Measurements from ENCODE around the gene DNMBP.

Gene DNMBP

GRCh38 chr10:99835947-99836346, 173.8 kb downstream of the DNMBP start:
- H3K9me3 Mint-ChIP-seq = no peaks in the 10 kb centered on the region
- DNase-seq = no peak

DNA sequence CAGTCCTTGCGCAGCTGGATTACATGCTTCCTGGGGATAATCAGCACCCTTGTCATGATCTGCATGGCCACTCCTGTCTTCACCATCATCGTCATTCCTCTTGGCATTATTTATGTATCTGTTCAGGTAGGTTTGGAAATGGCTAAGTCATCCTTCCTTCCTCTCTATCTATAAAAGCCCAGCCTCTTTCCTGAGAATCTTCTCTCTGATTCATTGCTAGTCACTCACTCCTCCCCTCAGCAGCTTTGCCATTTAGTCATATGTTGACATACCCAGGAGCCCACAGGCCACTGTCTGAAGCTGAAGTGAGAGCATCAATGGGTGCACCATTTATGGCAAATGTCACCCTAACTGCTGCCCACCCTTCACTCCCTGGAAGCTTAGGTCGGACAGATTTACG, 175.3 kb downstream of the DNMBP start:
- Mint-ChIP-seq H3K4me3 (no peak overlapping the region), H3K4me1 (no peaks in the 10 kb centered on the region), H3K9me3 (no peaks in the 10 kb centered on the region), H3K27ac (no peak overlapping the region), H3K27me3 (no peaks in the 10 kb centered on the region)
- DNase-seq (no peak), ATAC-seq (no peak)

More at GRCh38 chr10:99835947-99836346, 173.8 kb downstream of the DNMBP start:
- no peak for ATAC-seq
- Mint-ChIP-seq H3K27me3 (no peaks in the 10 kb centered on the region), H3K4me3 (no peak overlapping the region), H3K4me1 (no peaks in the 10 kb centered on the region), H3K27ac (no peak overlapping the region)

GRCh38 chr10:99832439-99832838, 177.3 kb downstream of the DNMBP start:
- peaks cover 6 to 8% of the 10 kb centered on the region in 2 donors for H3K9me3 Mint-ChIP-seq

GRCh38 chr10:99828464-99828863, 181.3 kb downstream of the DNMBP start:
- DNase-seq = peak in 1 of 2 donors; percentile 16
- no peak overlapping the region for H3K27ac Mint-ChIP-seq
- H3K4me3 Mint-ChIP-seq = no peak overlapping the region

More at GRCh38 chr10:99832439-99832838, 177.3 kb downstream of the DNMBP start:
- Mint-ChIP-seq H3K4me1 (peaks cover 8% of the 10 kb centered on the region), H3K27me3 (no peaks in the 10 kb centered on the region), H3K27ac (no peak overlapping the region), H3K4me3 (no peak overlapping the region)
- ATAC-seq = no peak
- DNase-seq = no peak

DNA sequence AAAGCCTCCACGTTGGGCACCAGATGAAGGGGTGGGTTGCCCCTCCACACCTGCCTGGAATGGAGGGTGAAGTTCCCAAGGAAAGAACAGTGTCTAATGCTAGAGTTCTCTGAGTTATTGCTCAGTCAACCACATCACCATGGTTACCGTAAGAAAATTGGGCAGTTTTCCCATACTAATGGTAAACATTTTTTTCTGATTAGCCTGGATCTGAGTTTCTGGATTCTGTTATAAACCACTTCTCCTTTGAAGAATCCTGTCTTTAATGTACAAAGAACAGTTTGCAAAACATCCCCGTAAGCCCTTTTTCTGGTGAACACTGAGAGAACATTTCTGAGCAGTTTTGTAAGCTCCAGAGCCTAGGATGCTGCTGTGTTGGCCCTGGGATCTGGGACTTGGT, 181.8 kb downstream of the DNMBP start:
- H3K27me3 Mint-ChIP-seq = no peaks in the 10 kb centered on the region
- H3K27ac Mint-ChIP-seq = no peak overlapping the region
- H3K4me3 Mint-ChIP-seq = no peak overlapping the region
- DNase-seq = no peak
- H3K4me1 Mint-ChIP-seq = peaks cover 8% of the 10 kb centered on the region
- peaks cover 6 to 8% of the 10 kb centered on the region in 2 donors for H3K9me3 Mint-ChIP-seq
- no peak for ATAC-seq

More at GRCh38 chr10:99828464-99828863, 181.3 kb downstream of the DNMBP start:
- no peaks in the 10 kb centered on the region for H3K27me3 Mint-ChIP-seq
- H3K9me3 Mint-ChIP-seq = peaks cover 6 to 8% of the 10 kb centered on the region in 2 donors
- ATAC-seq = peak; percentile 82
- peaks cover 8% of the 10 kb centered on the region for H3K4me1 Mint-ChIP-seq
